HG02588 (cell line): ENCODE measurements around the gene SLC25A53.
"Not testable (repeated sequence)": the region's sequence is repeated elsewhere in the genome, so short reads cannot be mapped to it uniquely, and the experiment has no call there.

Experiments
- ATAC-seq: cut with Tn5 transposase; IDR thresholded peaks from one replicate; pipeline ENCODE4 v1.9.1; 2021; ENCODE audit warnings: mild to moderate bottlenecking, moderate library complexity; ENCODE audit not compliant: unreplicated experiment

Gene SLC25A53

GRCh38 chrX:104075778-104076445 lies 80.9 kb downstream of the SLC25A53 start, which contains the start of gene TMSB15C:
TMSB15C (minus strand) TSS chrX:104076236.
- peak; percentile 99 for ATAC-seq

- not testable (repeated sequence) for ATAC-seq
These were observed 94.2 kb downstream of the SLC25A53 start for GRCh38 chrX:104062636-104063035.

DNA sequence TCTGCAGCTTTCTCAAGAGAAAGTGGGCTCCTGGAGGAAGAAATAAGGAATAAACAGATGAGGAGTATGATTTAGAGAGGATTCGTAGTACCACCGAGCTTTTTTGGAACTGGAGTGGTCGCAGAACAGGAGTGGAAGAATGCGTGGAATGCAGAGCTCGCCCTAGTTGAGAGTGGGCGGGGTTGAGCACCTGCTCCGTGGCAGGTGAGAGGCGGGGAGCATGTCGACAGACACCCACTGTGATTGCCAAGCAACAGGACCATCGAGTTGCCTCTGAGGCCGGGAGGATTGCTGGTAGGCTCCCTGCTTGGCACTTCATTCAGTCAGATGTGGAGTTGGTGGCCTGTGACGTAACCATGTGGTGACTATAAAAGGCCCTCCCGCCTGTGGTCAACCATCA lies 101.9 kb downstream of the SLC25A53 start:
- ATAC-seq, result not testable (repeated sequence)
